Thyroid gland (tissue), 4 donors: ENCODE results near the gene SEC22C. TPM values are rescaled to one million over a fixed set of nuclear protein-coding genes. Genes with fewer than 3 reads are reported as not detected.

Source experiments
- DNase-seq, 2 donors: peaks; one replicate each; pipeline ENCODE4 v3.0.0-alpha.2; 2019
- H3K27ac ChIP-seq, 3 donors: fragments of 200-600 bp; sonication (generic); 1 replicate in 2 of 3; 2 replicates in 1 of 3; pipeline ENCODE4 v1.5.1; 2016 to 2019; ENCODE audit warnings: mild to moderate bottlenecking in 1 of 3, moderate library complexity in 1 of 3
- H3K27me3 ChIP-seq: fragments of 200-600 bp; sonication (generic); one replicate; pipeline ENCODE4 v1.5.1; 2019
- H3K36me3 ChIP-seq, 2 donors: fragments of 200-600 bp; sonication (generic); one replicate each; pipeline ENCODE4 v1.5.1; 2016 to 2019
- H3K4me1 ChIP-seq, 2 donors: fragments of 200-600 bp; sonication (generic); one replicate each; pipeline ENCODE4 v1.5.1; 2017 to 2019
- H3K4me3 ChIP-seq, 3 donors: fragments of 200-600 bp; sonication (generic); replicated peaks in 1 of 3; 1 replicate in 2 of 3; 2 replicates in 1 of 3; pipeline ENCODE4 v1.5.1; 2016; ENCODE audit warnings: mild to moderate bottlenecking in 1 of 3
- H3K9me3 ChIP-seq: fragments of 200-600 bp; sonication (generic); one replicate; pipeline ENCODE4 v1.5.1; 2017
- CTCF ChIP-seq, 6 experiments: fragments of 200-600 bp in 3 of 6; fragments of 450-650 bp in 3 of 6; sonication (generic) in 3 of 6; IDR thresholded peaks; one replicate each; pipeline ENCODE4 v1.5.1; 2016 to 2019; ENCODE audit warnings: antibody characterized with exemption in 6 of 6, mild to moderate bottlenecking in 2 of 6, inconsistent platforms in 1 of 6, moderate library complexity in 1 of 6
- POLR2A ChIP-seq, 2 donors: fragments of 450-650 bp; IDR thresholded peaks; one replicate each; pipeline ENCODE4 v1.6.1; 2017; ENCODE audit warnings: antibody characterized with exemption in 2 of 2, mild to moderate bottlenecking in 2 of 2, moderate library complexity in 1 of 2
- WGBS, 2 donors: methylation state at CpG; one replicate each; pipeline ENCODE4 v1.1.5; 2017; 5-methylcytosine and 5-hydroxymethylcytosine counted together
- intact Hi-C: fragments of 100-400 bp; cut with DNase I; formaldehyde crosslinking; loops from one replicate; pipeline ENCODE4 v1.15.1; 2023
- total RNA-seq, 4 donors: library from RNA; depleted of rRNA; stranded (reverse); fragments of >200 nt; gene quantifications; one replicate each; pipeline ENCODE4 v1.2.3, GENCODE V29; 2016

Gene SEC22C
- total RNA-seq, 4 donors from 2014 or later = 59.9 to 66.4 (median 62.7) TPM

- Histone ChIP-seq H3K27ac (no peak overlapping the region), H3K4me3 (no peak overlapping the region), H3K27me3 (no peaks in the 10 kb centered on the region), H3K4me1 (peaks cover 12 to 21% of the 10 kb centered on the region in 2 donors), H3K9me3 (no peaks in the 10 kb centered on the region), H3K36me3 (peaks cover 0 to 1% of the 10 kb centered on the region in 2 donors)
- no peak for DNase-seq
- 93 to 95% methylated on average over 3 of the region's 3 CpGs for WGBS, 2 donors
- intact Hi-C loops = loop anchor here (10.0 kb wide), 1 partner anchor 292 kb away; no protein-coding TSS in a partner anchor
- TF ChIP-seq CTCF (IDR thresholded peaks at IDR 0.05) (no peak), POLR2A (IDR thresholded peaks at IDR 0.05) (no peak)
These were observed 35.0 kb downstream of the SEC22C start for GRCh38 chr3:42546691-42547213.

GRCh38 chr3:42545284-42545900, 36.4 kb downstream of the SEC22C start:
- WGBS, 2 donors = 74 to 87% methylated on average over 5 of the region's 5 CpGs
- no peak overlapping the region for H3K4me3 ChIP-seq
- no peaks in the 10 kb centered on the region for H3K36me3 ChIP-seq
- H3K27ac ChIP-seq = peak overlapping the region in 2 of 3 donors; percentile 10 to 52
- H3K27me3 ChIP-seq = no peaks in the 10 kb centered on the region
- no peak for DNase-seq
- TF ChIP-seq POLR2A (IDR thresholded peaks at IDR 0.05) = no peak
- TF ChIP-seq CTCF (IDR thresholded peaks at IDR 0.05) = peak in 1 of 6 experiments; percentile 2
- no peaks in the 10 kb centered on the region for H3K9me3 ChIP-seq
- peaks cover 12 to 21% of the 10 kb centered on the region in 2 donors for H3K4me1 ChIP-seq
- intact Hi-C loops = loop anchor here (10.0 kb wide), 1 partner anchor 291 kb away; no protein-coding TSS in a partner anchor

- Histone ChIP-seq H3K4me1 (peaks cover 12 to 27% of the 10 kb centered on the region in 2 donors), H3K27ac (peak overlapping the region in 2 of 3 donors; percentile 10 to 52), H3K27me3 (no peaks in the 10 kb centered on the region), H3K4me3 (no peak overlapping the region), H3K9me3 (no peaks in the 10 kb centered on the region), H3K36me3 (no peaks in the 10 kb centered on the region)
- 9 to 11% methylated on average over 11 to 12 of the region's 12 CpGs for WGBS, 2 donors
- TF ChIP-seq CTCF (IDR thresholded peaks at IDR 0.05) = peak in 2 of 6 experiments; percentile 22 to 27
- no peak for TF ChIP-seq POLR2A (IDR thresholded peaks at IDR 0.05)
- intact Hi-C loops = loop anchor here (10.0 kb wide), 1 partner anchor 290 kb away; no protein-coding TSS in a partner anchor
- peak; percentile 67 to 71 for DNase-seq
These were observed 37.1 kb downstream of the SEC22C start for GRCh38 chr3:42544492-42545283.

- no peak overlapping the region for H3K4me3 ChIP-seq
- no peaks in the 10 kb centered on the region for H3K9me3 ChIP-seq
- no peak for DNase-seq
- 59 to 66% methylated on average over 3 of the region's 3 CpGs for WGBS, 2 donors
- no peaks in the 10 kb centered on the region for H3K27me3 ChIP-seq
- intact Hi-C loops = loop anchor here (10.0 kb wide), 1 partner anchor 286 kb away; no protein-coding TSS in a partner anchor
- H3K36me3 ChIP-seq = no peaks in the 10 kb centered on the region
- no peak overlapping the region for H3K27ac ChIP-seq
- peaks cover 12 to 28% of the 10 kb centered on the region in 2 donors for H3K4me1 ChIP-seq
- no peak for TF ChIP-seq POLR2A (IDR thresholded peaks at IDR 0.05)
- no peak for TF ChIP-seq CTCF (IDR thresholded peaks at IDR 0.05)
These were observed 40.7 kb downstream of the SEC22C start for GRCh38 chr3:42541079-42541478.
